H9 (cell line): ENCODE results near the gene PCDH9. TPM values are rescaled to one million over a fixed set of nuclear protein-coding genes. Genes with fewer than 3 reads are reported as not detected.

ENCODE experiments used
- DNase-seq: peaks from one replicate; pipeline ENCODE4 v3.0.0-alpha.2; 2017
- H2AFZ ChIP-seq: one replicate; pipeline ENCODE4 v1.6.1; 2013; ENCODE audit warnings: mild to moderate bottlenecking, low read length, control low read depth, moderate library complexity
- H2AK5ac ChIP-seq: 2 replicates; pipeline ENCODE4 v1.6.1; 2013; ENCODE audit warnings: low read length, control low read depth, mixed read lengths; ENCODE audit not compliant: insufficient read length
- H2BK120ac ChIP-seq: one replicate; pipeline ENCODE4 v1.6.1; 2013; ENCODE audit warnings: low read depth, mild to moderate bottlenecking, low read length, control low read depth, inconsistent platforms; ENCODE audit not compliant: poor library complexity, severe bottlenecking
- H2BK12ac ChIP-seq: 2 replicates; pipeline ENCODE4 v1.6.1; 2013; ENCODE audit warnings: low read length, control low read depth, mixed read lengths, low read depth; ENCODE audit not compliant: insufficient read length
- H2BK15ac ChIP-seq: 2 replicates; pipeline ENCODE4 v1.6.1; 2013; ENCODE audit warnings: low read depth, low read length, control low read depth
- H2BK20ac ChIP-seq: one replicate; pipeline ENCODE4 v1.6.1; 2013; ENCODE audit warnings: low read depth, mild to moderate bottlenecking, low read length, control low read depth, inconsistent platforms; ENCODE audit not compliant: poor library complexity, severe bottlenecking
- H2BK5ac ChIP-seq: 2 replicates; pipeline ENCODE4 v1.6.1; 2013; ENCODE audit warnings: low read length, control low read depth, mixed read lengths; ENCODE audit not compliant: insufficient read length
- H3K14ac ChIP-seq: 2 replicates; pipeline ENCODE4 v1.6.1; 2013; ENCODE audit warnings: low read length, control low read depth; ENCODE audit not compliant: insufficient read depth
- H3K18ac ChIP-seq: 2 replicates; pipeline ENCODE4 v1.6.1; 2013; ENCODE audit warnings: low read depth, mild to moderate bottlenecking, mixed read lengths, low read length, control low read depth; ENCODE audit not compliant: insufficient read length
- H3K23ac ChIP-seq: 2 replicates; pipeline ENCODE4 v1.6.1; 2013; ENCODE audit warnings: low read length, control low read depth, mixed read lengths, low read depth; ENCODE audit not compliant: insufficient read length
- H3K23me2 ChIP-seq: 2 replicates; pipeline ENCODE4 v1.6.1; 2013; ENCODE audit warnings: low read depth, mild to moderate bottlenecking, mixed read lengths, low read length, control low read depth; ENCODE audit not compliant: insufficient read length, poor library complexity, severe bottlenecking
- H3K27ac ChIP-seq: 2 replicates; pipeline ENCODE4 v1.5.1; 2013; ENCODE audit warnings: low read length, control low read depth, mixed read lengths, low read depth; ENCODE audit not compliant: insufficient read length
- H3K27me3 ChIP-seq: 2 replicates; pipeline ENCODE4 v1.6.1; 2013; ENCODE audit warnings: low read length, control low read depth, inconsistent platforms; ENCODE audit not compliant: insufficient read depth
- H3K4ac ChIP-seq: 2 replicates; pipeline ENCODE4 v1.6.1; 2013; ENCODE audit warnings: low read depth, mild to moderate bottlenecking, control low read depth, inconsistent platforms, low read length, moderate library complexity
- H3K4me1 ChIP-seq: 2 replicates; pipeline ENCODE4 v1.6.1; 2013; ENCODE audit warnings: low read length, control low read depth, inconsistent platforms; ENCODE audit not compliant: insufficient read depth
- H3K4me2 ChIP-seq: 2 replicates; pipeline ENCODE4 v1.6.1; 2013; ENCODE audit warnings: low read length, control low read depth, mixed read lengths; ENCODE audit not compliant: insufficient read length, insufficient read depth
- H3K56ac ChIP-seq: 2 replicates; pipeline ENCODE4 v1.6.1; 2013; ENCODE audit warnings: low read depth, mild to moderate bottlenecking, mixed read lengths, low read length, control low read depth; ENCODE audit not compliant: insufficient read length
- H3K79me1 ChIP-seq: 2 replicates; pipeline ENCODE4 v1.6.1; 2013; ENCODE audit warnings: low read depth, mild to moderate bottlenecking, moderate library complexity, low read length, control low read depth, inconsistent platforms; ENCODE audit not compliant: insufficient read depth, poor library complexity, severe bottlenecking
- H3K79me2 ChIP-seq: 2 replicates; pipeline ENCODE4 v1.6.1; 2013; ENCODE audit warnings: low read length, control low read depth, inconsistent platforms; ENCODE audit not compliant: insufficient read depth
- H3K9ac ChIP-seq: 2 replicates; pipeline ENCODE4 v1.6.1; 2013; ENCODE audit warnings: low read length, control low read depth, mixed read lengths; ENCODE audit not compliant: insufficient read length; ENCODE audit errors: extremely low read depth
- H3K9me3 ChIP-seq: one replicate; pipeline ENCODE4 v1.6.1; 2013; ENCODE audit warnings: low read depth, low read length, inconsistent platforms; ENCODE audit not compliant: control insufficient read depth
- H3T11ph ChIP-seq: one replicate; pipeline ENCODE4 v1.6.1; 2013; ENCODE audit warnings: mild to moderate bottlenecking, low read length, control low read depth, inconsistent platforms
- H4K20me1 ChIP-seq: one replicate; pipeline ENCODE4 v1.6.1; 2013; ENCODE audit not compliant: control insufficient read depth, insufficient read length, insufficient read depth
- H4K5ac ChIP-seq: 2 replicates; pipeline ENCODE4 v1.6.1; 2013; ENCODE audit warnings: low read depth, mild to moderate bottlenecking, mixed read lengths, low read length, control low read depth; ENCODE audit not compliant: insufficient read length
- H4K8ac ChIP-seq: replicated peaks from 2 replicates; pipeline ENCODE4 v1.6.1; 2013; ENCODE audit warnings: low read length, control low read depth, mixed read lengths, low read depth; ENCODE audit not compliant: insufficient read length
- H4K91ac ChIP-seq: 2 replicates; pipeline ENCODE4 v1.6.1; 2013; ENCODE audit warnings: low read depth, mild to moderate bottlenecking, moderate library complexity, mixed read lengths, low read length, control low read depth; ENCODE audit not compliant: insufficient read length
- H3K27ac Mint-ChIP-seq, 3 experiments: 2 replicates in 2 of 3; 3 replicates in 1 of 3; pipeline ENCODE4 v1.8.0; 2020 to 2021; ENCODE audit warnings: mixed read lengths in 3 of 3, mild to moderate bottlenecking in 1 of 3, moderate library complexity in 1 of 3
- H3K27me3 Mint-ChIP-seq: 2 replicates; pipeline ENCODE4 v1.8.0; 2021; ENCODE audit warnings: low read depth, mild to moderate bottlenecking, moderate library complexity, mixed read lengths
- H3K36me3 Mint-ChIP-seq, 3 experiments: 2 replicates in 2 of 3; 3 replicates in 1 of 3; pipeline ENCODE4 v1.8.0; 2020 to 2021; ENCODE audit warnings: low read depth in 3 of 3, mixed read lengths in 3 of 3; ENCODE audit not compliant: insufficient read depth in 1 of 3
- H3K4me1 Mint-ChIP-seq, 2 experiments: 2 replicates each; pipeline ENCODE4 v1.8.0; 2020; ENCODE audit warnings: mixed read lengths in 2 of 2
- H3K4me3 Mint-ChIP-seq, 2 experiments: 2 replicates in 1 of 2; 3 replicates in 1 of 2; pipeline ENCODE4 v1.8.0; 2020 to 2021; ENCODE audit warnings: mild to moderate bottlenecking in 2 of 2, mixed read lengths in 2 of 2, moderate library complexity in 1 of 2
- H3K9me3 Mint-ChIP-seq, 2 experiments: 2 replicates in 1 of 2; 3 replicates in 1 of 2; pipeline ENCODE4 v1.8.0; 2020; ENCODE audit warnings: mild to moderate bottlenecking in 2 of 2, mixed read lengths in 2 of 2, moderate library complexity in 1 of 2
- WGBS: extraction: QIAGEN DNeasy Blood & Tissue Kit; methylation state at CpG from one replicate; pipeline ENCODE4 v1.1.7; 2013; ENCODE audit warnings: missing lambda C conversion rate, low lambda C conversion rate, mixed read lengths; ENCODE audit not compliant: insufficient read length; ENCODE audit errors: extremely low coverage; 5-methylcytosine and 5-hydroxymethylcytosine counted together
- total RNA-seq: library from RNA; stranded (reverse); gene quantifications from 2 replicates; pipeline ENCODE4 v1.2.1, GENCODE V29; 2021
- TF ChIP-seq, protein P1 (sequence below): fragments of 200-600 bp; sonication (generic); conservative IDR thresholded peaks from 3 replicates; pipeline ENCODE4 v1.8.0; 2021; ENCODE audit warnings: antibody characterized with exemption, mild to moderate bottlenecking

The PCDH9 gene
- total RNA-seq, 1 experiment from 2014 or later: 0.11 TPM

DNA sequence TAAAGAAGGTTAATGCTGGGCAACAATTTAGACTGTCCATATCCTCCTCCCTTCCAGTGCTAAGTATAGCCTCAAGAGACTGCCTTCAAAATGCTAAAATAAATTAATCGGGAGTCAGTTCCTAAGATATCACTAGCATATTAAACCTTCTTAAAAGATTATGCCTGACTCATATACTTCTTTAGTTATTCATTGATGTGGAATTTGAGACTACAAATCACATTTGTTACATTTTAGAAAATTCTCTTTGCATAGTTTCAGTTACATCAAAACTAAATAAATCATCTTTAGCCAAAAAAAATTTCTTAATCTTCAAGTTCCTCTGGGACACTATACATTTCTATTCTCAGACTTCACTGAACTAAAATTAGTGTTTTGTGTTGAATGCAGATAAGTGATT is 769.1 kb downstream of the PCDH9 start:
- Mint-ChIP-seq H3K9me3 (no peaks in the 10 kb centered on the region), H3K4me1 (no peaks in the 10 kb centered on the region), H3K27me3 (no peaks in the 10 kb centered on the region), H3K27ac (no peak overlapping the region), H3K4me3 (no peak overlapping the region), H3K36me3 (no peaks in the 10 kb centered on the region)
- H3K79me1 ChIP-seq: no peaks in the 10 kb centered on the region
- no peak overlapping the region for H3K4me2 ChIP-seq
- no peak overlapping the region for H3K23ac ChIP-seq
- H3K4ac ChIP-seq: no peak overlapping the region
- H2BK15ac ChIP-seq: no peak overlapping the region
- no peak overlapping the region for H2AK5ac ChIP-seq
- TF ChIP-seq, protein P1, sequence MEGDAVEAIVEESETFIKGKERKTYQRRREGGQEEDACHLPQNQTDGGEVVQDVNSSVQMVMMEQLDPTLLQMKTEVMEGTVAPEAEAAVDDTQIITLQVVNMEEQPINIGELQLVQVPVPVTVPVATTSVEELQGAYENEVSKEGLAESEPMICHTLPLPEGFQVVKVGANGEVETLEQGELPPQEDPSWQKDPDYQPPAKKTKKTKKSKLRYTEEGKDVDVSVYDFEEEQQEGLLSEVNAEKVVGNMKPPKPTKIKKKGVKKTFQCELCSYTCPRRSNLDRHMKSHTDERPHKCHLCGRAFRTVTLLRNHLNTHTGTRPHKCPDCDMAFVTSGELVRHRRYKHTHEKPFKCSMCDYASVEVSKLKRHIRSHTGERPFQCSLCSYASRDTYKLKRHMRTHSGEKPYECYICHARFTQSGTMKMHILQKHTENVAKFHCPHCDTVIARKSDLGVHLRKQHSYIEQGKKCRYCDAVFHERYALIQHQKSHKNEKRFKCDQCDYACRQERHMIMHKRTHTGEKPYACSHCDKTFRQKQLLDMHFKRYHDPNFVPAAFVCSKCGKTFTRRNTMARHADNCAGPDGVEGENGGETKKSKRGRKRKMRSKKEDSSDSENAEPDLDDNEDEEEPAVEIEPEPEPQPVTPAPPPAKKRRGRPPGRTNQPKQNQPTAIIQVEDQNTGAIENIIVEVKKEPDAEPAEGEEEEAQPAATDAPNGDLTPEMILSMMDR: no peak
- H3K9me3 ChIP-seq: no peaks in the 10 kb centered on the region
- no peak overlapping the region for H3K9ac ChIP-seq
- H3K4me1 ChIP-seq: no peaks in the 10 kb centered on the region
- H4K91ac ChIP-seq: no peak overlapping the region
- H3K18ac ChIP-seq: no peak overlapping the region
- no peak overlapping the region for H3K27ac ChIP-seq
- H2BK12ac ChIP-seq: no peak overlapping the region
- H3T11ph ChIP-seq: no peak overlapping the region
- H2BK120ac ChIP-seq: no peak overlapping the region
- H3K23me2 ChIP-seq: no peaks in the 10 kb centered on the region
- no peak overlapping the region for H2BK20ac ChIP-seq
- no peak overlapping the region for H3K56ac ChIP-seq
- H2AFZ ChIP-seq: no peak overlapping the region
- no peaks in the 10 kb centered on the region; the same call in 1 of the 2 replicates for H3K79me2 ChIP-seq
- no peak for DNase-seq
- no peaks in the 10 kb centered on the region for H4K20me1 ChIP-seq
- H3K27me3 ChIP-seq: no peaks in the 10 kb centered on the region
- H4K8ac ChIP-seq: no peak overlapping the region
- H3K14ac ChIP-seq: no peak overlapping the region
- no peak overlapping the region for H2BK5ac ChIP-seq
- no CpG with 5 or more reads among the region's 1 CpG for WGBS
- H4K5ac ChIP-seq: no peak overlapping the region
